ENCODE measurements around the gene TXNDC9. TPM values are rescaled to one million over a fixed set of nuclear protein-coding genes. Genes with fewer than 3 reads are reported as not detected.
"Not testable (repeated sequence)": the region's sequence is repeated elsewhere in the genome, so short reads cannot be mapped to it uniquely, and the experiment has no call there.

TXNDC9 gene
- total and polyA plus RNA-seq, 2 experiments from 2014 or later: 34.3 to 48.4 TPM

- no peaks in the 10 kb centered on the region for H3K36me3 ChIP-seq (replicated peaks; ENCODE audit: insufficient read depth, low read depth)
- 45% methylated on average over 2 of the region's 2 CpGs for WGBS (ENCODE audit: low lambda C conversion rate, missing lambda C conversion rate)
- no peak for DNase-seq (ENCODE audit: low spot score)
- no peak overlapping the region for H3K4me3 ChIP-seq
- H3K9me3 ChIP-seq (ENCODE audit: low read depth): no peaks in the 10 kb centered on the region
- H3K4me1 ChIP-seq (ENCODE audit: insufficient read depth): no peaks in the 10 kb centered on the region
- H4K20me1 ChIP-seq (ENCODE audit: insufficient read depth, poor library complexity, severe bottlenecking): no peaks in the 10 kb centered on the region
- H3K27me3 ChIP-seq: no peaks in the 10 kb centered on the region
- H3K27ac ChIP-seq: no peak overlapping the region
- H3K79me2 ChIP-seq: peaks cover 3% of the 10 kb centered on the region
- H2AFZ ChIP-seq: no peak overlapping the region
- H3K9me2 ChIP-seq (replicated peaks; ENCODE audit: insufficient read depth): no peaks in the 10 kb centered on the region
- TF ChIP-seq, protein P1, sequence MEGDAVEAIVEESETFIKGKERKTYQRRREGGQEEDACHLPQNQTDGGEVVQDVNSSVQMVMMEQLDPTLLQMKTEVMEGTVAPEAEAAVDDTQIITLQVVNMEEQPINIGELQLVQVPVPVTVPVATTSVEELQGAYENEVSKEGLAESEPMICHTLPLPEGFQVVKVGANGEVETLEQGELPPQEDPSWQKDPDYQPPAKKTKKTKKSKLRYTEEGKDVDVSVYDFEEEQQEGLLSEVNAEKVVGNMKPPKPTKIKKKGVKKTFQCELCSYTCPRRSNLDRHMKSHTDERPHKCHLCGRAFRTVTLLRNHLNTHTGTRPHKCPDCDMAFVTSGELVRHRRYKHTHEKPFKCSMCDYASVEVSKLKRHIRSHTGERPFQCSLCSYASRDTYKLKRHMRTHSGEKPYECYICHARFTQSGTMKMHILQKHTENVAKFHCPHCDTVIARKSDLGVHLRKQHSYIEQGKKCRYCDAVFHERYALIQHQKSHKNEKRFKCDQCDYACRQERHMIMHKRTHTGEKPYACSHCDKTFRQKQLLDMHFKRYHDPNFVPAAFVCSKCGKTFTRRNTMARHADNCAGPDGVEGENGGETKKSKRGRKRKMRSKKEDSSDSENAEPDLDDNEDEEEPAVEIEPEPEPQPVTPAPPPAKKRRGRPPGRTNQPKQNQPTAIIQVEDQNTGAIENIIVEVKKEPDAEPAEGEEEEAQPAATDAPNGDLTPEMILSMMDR (IDR thresholded peaks at IDR 0.05; ENCODE audit: poor library complexity): no peak
- TF ChIP-seq EZH2 (IDR thresholded peaks at IDR 0.05; ENCODE audit: borderline replicate concordance) (no peak), EZH2phosphoT487 (IDR thresholded peaks at IDR 0.05; ENCODE audit: low read depth, severe bottlenecking, unreplicated experiment) (no peak)
- no peak overlapping the region for H3K4me2 ChIP-seq
Measured at GRCh38 chr2:99365661-99366060, 29.5 kb upstream of the TXNDC9 start.

DNA sequence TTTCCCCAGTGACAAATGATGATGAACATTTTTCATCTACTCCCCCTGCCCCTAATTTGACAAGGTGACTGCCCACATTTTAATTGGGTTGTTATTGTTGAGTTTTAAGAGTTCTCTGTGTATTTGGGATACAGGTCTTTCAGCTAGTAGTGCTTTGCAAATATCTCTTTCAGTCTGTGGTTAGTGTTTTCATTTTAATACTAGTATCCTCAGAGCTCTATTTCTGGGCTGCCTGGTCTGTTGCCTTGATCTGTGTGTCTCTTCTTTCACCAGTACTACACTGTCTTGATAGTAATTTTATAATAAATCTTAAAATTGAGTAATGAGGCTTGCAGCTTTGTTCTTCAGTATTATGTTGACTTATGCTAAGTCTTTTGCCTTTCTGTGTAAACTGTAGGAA is 20.7 kb upstream of the TXNDC9 start:
- Histone ChIP-seq H3K27me3 (no peaks in the 10 kb centered on the region), H3K9me3 (ENCODE audit: low read depth) (no peaks in the 10 kb centered on the region), H4K20me1 (ENCODE audit: insufficient read depth, poor library complexity, severe bottlenecking) (peaks cover 3% of the 10 kb centered on the region), H3K4me3 (no peak overlapping the region), H3K4me2 (no peak overlapping the region), H3K36me3 (replicated peaks; ENCODE audit: insufficient read depth, low read depth) (no peaks in the 10 kb centered on the region), H3K4me1 (ENCODE audit: insufficient read depth) (no peaks in the 10 kb centered on the region), H2AFZ (no peak overlapping the region), H3K79me2 (peaks cover 85% of the 10 kb centered on the region), H3K9me2 (replicated peaks; ENCODE audit: insufficient read depth) (no peaks in the 10 kb centered on the region), H3K27ac (no peak overlapping the region)
- no peak for DNase-seq (ENCODE audit: low spot score)
- TF ChIP-seq EZH2phosphoT487 (IDR thresholded peaks at IDR 0.05; ENCODE audit: low read depth, severe bottlenecking, unreplicated experiment) (no peak), EZH2 (IDR thresholded peaks at IDR 0.05; ENCODE audit: borderline replicate concordance) (no peak)
- TF ChIP-seq, protein P1 (IDR thresholded peaks at IDR 0.05; ENCODE audit: poor library complexity): no peak

DNA sequence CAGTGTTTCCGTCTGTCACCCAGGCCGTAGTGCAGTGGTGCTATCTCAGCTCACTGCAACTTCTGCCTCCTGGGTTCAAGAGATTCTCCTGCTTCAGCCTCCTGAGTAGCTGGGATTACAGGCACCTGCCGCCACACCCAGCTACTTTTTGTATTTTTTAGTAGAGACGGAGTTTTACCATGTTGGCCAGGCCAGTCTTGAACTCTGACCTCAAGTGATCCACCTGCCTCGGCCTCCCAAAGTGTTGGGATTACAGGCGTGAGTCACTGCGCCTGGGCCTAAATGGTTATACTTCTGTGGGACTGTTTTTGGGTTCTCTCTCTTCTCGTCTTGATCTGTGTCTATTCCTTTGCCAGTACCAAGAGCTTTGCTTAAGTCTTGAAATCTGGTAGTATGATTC is 18.7 kb upstream of the TXNDC9 start:
- not testable (repeated sequence) for H3K36me3 ChIP-seq (replicated peaks; ENCODE audit: insufficient read depth, low read depth); H3K4me1 ChIP-seq (ENCODE audit: insufficient read depth); H2AFZ ChIP-seq; H3K27ac ChIP-seq; H3K27me3 ChIP-seq; H3K9me3 ChIP-seq (ENCODE audit: low read depth); DNase-seq (ENCODE audit: low spot score); H3K4me2 ChIP-seq; H3K9me2 ChIP-seq (replicated peaks; ENCODE audit: insufficient read depth); H3K4me3 ChIP-seq
- Histone ChIP-seq H3K79me2 (peaks cover 98% of the 10 kb centered on the region), H4K20me1 (ENCODE audit: insufficient read depth, poor library complexity, severe bottlenecking) (peaks cover 16% of the 10 kb centered on the region)
- WGBS (ENCODE audit: low lambda C conversion rate, missing lambda C conversion rate): 88% methylated on average over 8 of the region's 8 CpGs

DNA sequence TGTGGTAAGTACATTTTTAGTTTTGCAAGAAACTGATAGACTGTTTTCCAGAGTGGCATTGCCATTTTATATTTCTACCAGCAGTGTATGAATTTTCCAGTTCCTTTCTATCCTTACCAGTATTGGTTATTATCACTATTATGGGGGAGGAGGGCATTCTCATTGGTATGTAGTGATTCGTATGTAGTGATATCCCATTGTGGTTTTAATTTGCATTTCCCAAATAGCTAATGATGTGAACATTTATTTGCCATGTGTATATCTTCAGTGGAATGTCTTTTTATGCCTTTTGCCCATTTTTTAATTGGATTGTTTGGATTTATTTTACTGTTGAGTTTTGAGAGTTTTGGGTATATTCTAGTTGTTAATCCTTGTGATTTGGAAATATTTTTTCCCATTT is 17.9 kb upstream of the TXNDC9 start:
- H3K4me2 ChIP-seq: no peak overlapping the region
- H3K9me2 ChIP-seq (replicated peaks; ENCODE audit: insufficient read depth): no peaks in the 10 kb centered on the region
- no peaks in the 10 kb centered on the region for H3K9me3 ChIP-seq (ENCODE audit: low read depth)
- H3K27me3 ChIP-seq: no peaks in the 10 kb centered on the region
- H3K4me3 ChIP-seq: no peak overlapping the region
- 88% methylated on average over 1 of the region's 1 CpG for WGBS (ENCODE audit: low lambda C conversion rate, missing lambda C conversion rate)
- peaks cover 19% of the 10 kb centered on the region for H4K20me1 ChIP-seq (ENCODE audit: insufficient read depth, poor library complexity, severe bottlenecking)
- no peak overlapping the region for H3K27ac ChIP-seq
- TF ChIP-seq EZH2 (IDR thresholded peaks at IDR 0.05; ENCODE audit: borderline replicate concordance): no peak
- TF ChIP-seq, protein P1 (IDR thresholded peaks at IDR 0.05; ENCODE audit: poor library complexity): no peak
- TF ChIP-seq EZH2phosphoT487 (IDR thresholded peaks at IDR 0.05; ENCODE audit: low read depth, severe bottlenecking, unreplicated experiment): no peak
- H3K4me1 ChIP-seq (ENCODE audit: insufficient read depth): no peaks in the 10 kb centered on the region
- peaks cover 99% of the 10 kb centered on the region for H3K79me2 ChIP-seq
- no peak overlapping the region for H2AFZ ChIP-seq
- no peak for DNase-seq (ENCODE audit: low spot score)
- H3K36me3 ChIP-seq (replicated peaks; ENCODE audit: insufficient read depth, low read depth): no peaks in the 10 kb centered on the region

Data from hepatocyte (in vitro differentiated cells).